Fibroblast of lung (primary cell): Measurements from ENCODE around the gene L3MBTL4. TPM values are rescaled to one million over a fixed set of nuclear protein-coding genes. Genes with fewer than 3 reads are reported as not detected.
"Not testable (repeated sequence)": the region's sequence is repeated elsewhere in the genome, so short reads cannot be mapped to it uniquely, and the experiment has no call there.

Source experiments
- DNase-seq, 2 donors: peaks; one replicate each; pipeline versions ENCODE4 v3.0.0 to v3.0.0-alpha.2; 2010; ENCODE audit warnings: low read depth in 2 of 2
- H2AFZ ChIP-seq: 2 replicates; pipeline ENCODE4 v1.5.1; 2012; ENCODE audit warnings: low read length, control low read depth, inconsistent platforms
- H3K27ac ChIP-seq: 2 replicates; pipeline ENCODE4 v1.5.1; 2011; ENCODE audit warnings: low read length, control low read depth; ENCODE audit not compliant: insufficient read depth
- H3K27me3 ChIP-seq: 2 replicates; pipeline ENCODE4 v1.5.1; 2011; ENCODE audit warnings: mild to moderate bottlenecking, low read length; ENCODE audit not compliant: control insufficient read depth, insufficient read depth
- H3K36me3 ChIP-seq: 2 replicates; pipeline ENCODE4 v1.5.1; 2011; ENCODE audit warnings: low read length; ENCODE audit not compliant: control insufficient read depth, insufficient read depth
- H3K4me1 ChIP-seq: 2 replicates; pipeline ENCODE4 v1.5.1; 2011; ENCODE audit warnings: low read length; ENCODE audit not compliant: control insufficient read depth, insufficient read depth; ENCODE audit errors: extremely low read depth
- H3K4me2 ChIP-seq: 2 replicates; pipeline ENCODE4 v1.5.1; 2011; ENCODE audit warnings: low read length, control low read depth; ENCODE audit not compliant: insufficient read depth; ENCODE audit errors: extremely low read depth
- H3K4me3 ChIP-seq, 4 experiments: fragments of 200-600 bp in 1 of 4; sonication (generic) in 1 of 4; replicated peaks in 1 of 4; 2 replicates each; pipeline ENCODE4 v1.5.1; 2011 to 2016; ENCODE audit warnings: low read length in 4 of 4, low read depth in 3 of 4, mild to moderate bottlenecking in 3 of 4, control low read depth in 2 of 4, inconsistent platforms in 1 of 4, mixed read lengths in 1 of 4; ENCODE audit not compliant: insufficient read depth in 1 of 4; ENCODE audit errors: control extremely low read depth in 1 of 4
- H3K79me2 ChIP-seq: 2 replicates; pipeline ENCODE4 v1.5.1; 2012; ENCODE audit warnings: mild to moderate bottlenecking, low read length, inconsistent platforms; ENCODE audit not compliant: control insufficient read depth, insufficient read depth
- H3K9ac ChIP-seq: 2 replicates; pipeline ENCODE4 v1.5.1; 2011; ENCODE audit warnings: mild to moderate bottlenecking, low read length, control low read depth; ENCODE audit not compliant: insufficient read depth
- H3K9me3 ChIP-seq: 2 replicates; pipeline ENCODE4 v1.5.1; 2012; ENCODE audit warnings: low read depth, low read length; ENCODE audit not compliant: control insufficient read depth, insufficient read depth
- H4K20me1 ChIP-seq: 2 replicates; pipeline ENCODE4 v1.5.1; 2011; ENCODE audit warnings: low read length; ENCODE audit not compliant: control insufficient read depth, insufficient read depth; ENCODE audit errors: extremely low read depth
- CTCF ChIP-seq, 2 donors: IDR thresholded peaks in 1 of 2; conservative IDR thresholded peaks in 1 of 2; 1 replicate in 1 of 2; 2 replicates in 1 of 2; pipeline ENCODE4 v1.5.1; 2011 to 2012; ENCODE audit warnings: low read length in 2 of 2, control low read depth in 1 of 2, inconsistent platforms in 1 of 2, low read depth in 1 of 2, mild to moderate bottlenecking in 1 of 2
- EZH2 ChIP-seq: IDR thresholded peaks from 2 replicates; pipeline ENCODE4 v1.5.1; 2012; ENCODE audit warnings: low read length, control low read depth, mild to moderate bottlenecking; ENCODE audit errors: missing control alignments
- polyA plus RNA-seq, 2 donors: library from polyadenylated mRNA; depleted of rRNA in 1 of 2; stranded (reverse) in 1 of 2; unstranded in 1 of 2; fragments of >200 nt; gene quantifications; 2 replicates each; pipeline ENCODE4 v1.2.1, GENCODE V29; 2011 to 2012; ENCODE audit warnings: missing spikeins in 1 of 2
- total RNA-seq: library from RNA; depleted of rRNA; stranded (reverse); fragments of >200 nt; gene quantifications from 2 replicates; pipeline ENCODE4 v1.2.1, GENCODE V29; 2014

The L3MBTL4 gene
- total and polyA plus RNA-seq, 2 donors (not counting 1 experiment from before 2014, with no cell fraction given) = 0.06 to 0.33 TPM

GRCh38 chr18:6139007-6139406 is 275.7 kb downstream of the L3MBTL4 start:
- Histone ChIP-seq H3K36me3 (no peaks in the 10 kb centered on the region), H3K4me2 (no peak overlapping the region), H3K27me3 (no peaks in the 10 kb centered on the region), H4K20me1 (no peaks in the 10 kb centered on the region), H3K9ac (no peak overlapping the region), H3K79me2 (no peaks in the 10 kb centered on the region), H3K4me1 (no peaks in the 10 kb centered on the region), H3K4me3 (no peak overlapping the region), H3K9me3 (no peaks in the 10 kb centered on the region), H2AFZ (no peak overlapping the region), H3K27ac (no peak overlapping the region)
- no peak for TF ChIP-seq CTCF (conservative IDR thresholded peaks at IDR 0.05 in 1 of 2, IDR thresholded peaks at IDR 0.05 in 1 of 2; ENCODE audit: low read depth in 1 of 2, low read length in 2 of 2)
- TF ChIP-seq EZH2 = no peak
- DNase-seq = no peak

- H3K4me2 ChIP-seq, H3K4me1 ChIP-seq, H3K27me3 ChIP-seq, H3K27ac ChIP-seq, H3K9ac ChIP-seq, H3K36me3 ChIP-seq, H4K20me1 ChIP-seq, DNase-seq, H3K9me3 ChIP-seq, H3K79me2 ChIP-seq, H3K4me3 ChIP-seq, H2AFZ ChIP-seq: not testable (repeated sequence)
Measured at GRCh38 chr18:6135901-6136300, 278.8 kb downstream of the L3MBTL4 start.

GRCh38 chr18:6135029-6135428 is 279.7 kb downstream of the L3MBTL4 start:
- not testable (repeated sequence) for H3K4me1 ChIP-seq, H4K20me1 ChIP-seq, H3K4me3 ChIP-seq, DNase-seq, H3K9me3 ChIP-seq, H3K27ac ChIP-seq, H3K9ac ChIP-seq, H3K4me2 ChIP-seq, H3K27me3 ChIP-seq, H3K79me2 ChIP-seq, H3K36me3 ChIP-seq, H2AFZ ChIP-seq

- H3K4me2 ChIP-seq = no peak overlapping the region
- no peak overlapping the region for H3K4me3 ChIP-seq
- no peak overlapping the region for H3K27ac ChIP-seq
- no peaks in the 10 kb centered on the region for H3K79me2 ChIP-seq
- H2AFZ ChIP-seq = no peak overlapping the region
- TF ChIP-seq CTCF (conservative IDR thresholded peaks at IDR 0.05 in 1 of 2, IDR thresholded peaks at IDR 0.05 in 1 of 2; ENCODE audit: low read depth in 1 of 2, low read length in 2 of 2) = no peak
- DNase-seq = no peak
- no peaks in the 10 kb centered on the region for H3K4me1 ChIP-seq
- H4K20me1 ChIP-seq = no peaks in the 10 kb centered on the region
- no peaks in the 10 kb centered on the region for H3K36me3 ChIP-seq
- H3K27me3 ChIP-seq = no peaks in the 10 kb centered on the region
- no peak overlapping the region for H3K9ac ChIP-seq
- no peaks in the 10 kb centered on the region for H3K9me3 ChIP-seq
Measured at GRCh38 chr18:6132751-6133368, 281.9 kb downstream of the L3MBTL4 start.
